Neutrophil (primary cell): ENCODE measurements around the gene LUC7L3.
"Not testable (repeated sequence)": the region's sequence is repeated elsewhere in the genome, so short reads cannot be mapped to it uniquely, and the experiment has no call there.

Source experiments
- H3K27ac ChIP-seq: fragments of 200-600 bp; sonication (generic); 2 replicates; pipeline ENCODE4 v1.5.1; 2016; ENCODE audit warnings: mild to moderate bottlenecking, moderate library complexity
- H3K27me3 ChIP-seq: fragments of 200-600 bp; sonication (generic); 2 replicates; pipeline ENCODE4 v1.6.0; 2016; ENCODE audit warnings: mild to moderate bottlenecking
- H3K36me3 ChIP-seq: fragments of 200-600 bp; sonication (generic); 2 replicates; pipeline ENCODE4 v1.5.1; 2017
- H3K4me1 ChIP-seq, 2 experiments: fragments of 200-600 bp in 1 of 2; sonication (generic) in 1 of 2; 1 replicate in 1 of 2; 2 replicates in 1 of 2; pipeline versions ENCODE4 v1.5.1 to v1.6.1; 2013 to 2016; ENCODE audit warnings: low read depth in 1 of 2, low read length in 1 of 2, mild to moderate bottlenecking in 1 of 2, moderate library complexity in 1 of 2; ENCODE audit not compliant: control insufficient read depth in 1 of 2, insufficient read depth in 1 of 2
- H3K4me3 ChIP-seq, 2 experiments: fragments of 200-600 bp in 1 of 2; sonication (generic) in 1 of 2; 1 replicate in 1 of 2; 2 replicates in 1 of 2; pipeline ENCODE4 v1.5.1; 2013 to 2016; ENCODE audit warnings: low read depth in 1 of 2, low read length in 1 of 2, mild to moderate bottlenecking in 1 of 2, moderate library complexity in 1 of 2
- H3K9me3 ChIP-seq: fragments of 200-600 bp; sonication (generic); 2 replicates; pipeline ENCODE4 v1.5.1; 2016
- CTCF ChIP-seq: fragments of 200-600 bp; sonication (generic); IDR thresholded peaks from 2 replicates; pipeline ENCODE4 v1.5.1; 2016; ENCODE audit warnings: antibody characterized with exemption

Gene LUC7L3

DNA sequence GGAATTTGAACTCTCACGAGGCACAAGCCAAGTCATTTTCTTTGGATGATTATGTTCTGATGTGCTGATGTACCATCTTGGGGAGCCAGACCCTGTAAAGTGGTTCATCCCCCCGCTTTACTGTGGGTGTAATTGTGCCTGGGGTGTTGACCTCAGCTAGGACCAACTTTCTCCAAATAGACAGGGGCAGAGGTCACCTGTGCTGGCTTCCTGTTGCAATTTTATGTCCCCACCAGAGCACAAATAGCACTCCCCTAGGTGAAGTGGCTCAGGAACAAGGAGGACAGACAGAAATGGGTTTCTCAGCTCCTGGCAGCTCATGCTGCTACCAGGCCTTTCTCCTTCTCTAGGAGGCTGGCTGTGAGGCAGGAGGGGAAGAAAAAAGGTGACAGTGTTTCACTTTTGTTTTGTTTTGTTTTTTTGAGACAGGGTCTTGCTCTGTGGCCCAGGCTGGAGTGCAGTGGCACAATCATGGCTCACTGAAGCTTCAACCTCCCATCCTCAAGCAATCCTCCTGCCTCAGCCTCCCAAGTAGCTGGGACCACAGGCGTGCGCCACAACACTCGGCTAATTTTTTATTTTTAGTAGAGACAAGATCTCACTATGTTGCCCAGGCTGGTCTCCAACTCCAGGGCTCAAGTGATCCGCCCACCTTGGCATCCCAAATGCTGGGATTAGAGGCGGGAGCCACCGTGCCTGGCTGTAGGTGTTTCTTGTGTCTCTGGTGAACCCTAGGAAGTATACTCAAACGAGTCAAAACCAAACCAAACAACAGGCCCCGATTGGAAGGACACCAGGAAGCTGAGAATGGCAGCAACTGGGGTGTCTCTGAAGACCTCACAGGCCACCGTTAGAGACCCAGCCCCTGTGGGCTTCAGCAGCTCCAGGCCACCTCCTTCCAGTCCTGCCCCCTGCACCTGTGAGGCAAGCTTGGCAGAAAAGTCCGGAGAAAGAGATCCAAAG is 83.5 kb downstream of the LUC7L3 start:
- H3K4me1 ChIP-seq: no peaks in the 10 kb centered on the region
- H3K27me3 ChIP-seq: no peaks in the 10 kb centered on the region
- H3K4me3 ChIP-seq: no peak overlapping the region
- TF ChIP-seq CTCF: no peak
- H3K36me3 ChIP-seq: no peaks in the 10 kb centered on the region
- no peak overlapping the region for H3K27ac ChIP-seq
- no peaks in the 10 kb centered on the region for H3K9me3 ChIP-seq

DNA sequence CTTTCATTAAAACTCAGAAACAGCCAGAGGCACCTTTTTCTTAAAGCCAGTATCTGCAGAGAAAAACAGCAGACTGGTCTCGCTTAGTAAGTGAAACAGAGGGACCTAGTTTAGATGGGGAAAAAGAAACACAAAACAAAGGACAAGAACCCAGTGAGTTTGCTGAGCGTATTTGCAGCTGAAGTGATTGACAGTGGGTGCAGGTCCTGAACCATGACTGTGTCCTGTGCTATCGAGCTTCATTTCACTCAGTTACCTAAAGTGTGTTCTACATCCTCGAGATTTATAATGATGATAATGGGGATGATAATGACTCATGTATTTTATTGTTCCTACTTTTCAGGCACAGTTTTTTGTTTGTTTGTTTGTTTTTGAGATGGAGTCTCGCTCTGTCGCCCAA is 84.3 kb downstream of the LUC7L3 start:
- H3K9me3 ChIP-seq: no peaks in the 10 kb centered on the region
- no peak for TF ChIP-seq CTCF
- H3K27ac ChIP-seq: no peak overlapping the region
- H3K4me1 ChIP-seq: no peaks in the 10 kb centered on the region
- H3K4me3 ChIP-seq: no peak overlapping the region
- H3K27me3 ChIP-seq: no peaks in the 10 kb centered on the region
- H3K36me3 ChIP-seq: no peaks in the 10 kb centered on the region

DNA sequence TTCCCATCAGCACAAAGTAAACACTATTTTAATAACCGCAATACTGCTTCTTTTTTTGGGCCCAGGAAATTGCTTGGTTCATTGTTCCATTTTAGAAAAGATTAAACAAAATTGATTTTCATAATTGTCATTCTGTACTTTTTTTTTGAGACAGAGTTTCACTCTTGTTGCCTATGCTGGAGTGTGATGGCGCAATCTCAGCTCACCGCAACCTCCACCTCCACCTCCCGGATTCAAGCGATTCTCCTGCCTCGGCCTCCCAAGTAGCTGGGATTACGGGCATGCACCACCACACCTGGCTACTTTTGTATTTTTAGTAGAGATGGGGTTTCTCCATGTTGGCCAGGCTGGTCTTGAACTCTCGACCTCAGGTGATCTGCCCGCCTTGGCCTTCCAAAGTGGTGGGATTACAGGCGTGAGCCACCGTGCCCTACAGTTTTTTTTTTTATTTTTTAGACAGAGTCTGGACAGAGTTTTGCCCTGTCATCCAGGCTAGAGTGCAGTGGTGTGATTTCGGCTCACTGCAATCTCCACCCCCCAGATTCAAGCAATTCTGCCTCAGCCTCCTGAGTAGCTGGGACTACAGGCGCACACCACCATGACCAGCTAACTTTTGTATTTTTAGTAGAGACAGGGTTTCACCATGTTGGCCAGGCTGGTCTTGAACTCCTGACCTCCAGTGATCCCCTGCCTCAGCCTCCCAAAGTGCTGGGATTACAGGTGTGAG is 85.5 kb downstream of the LUC7L3 start:
- H3K27ac ChIP-seq, H3K4me3 ChIP-seq, H3K4me1 ChIP-seq, H3K27me3 ChIP-seq, H3K9me3 ChIP-seq, H3K36me3 ChIP-seq: not testable (repeated sequence)

- Histone ChIP-seq H3K4me1 (no peaks in the 10 kb centered on the region), H3K27me3 (no peaks in the 10 kb centered on the region), H3K4me3 (no peak overlapping the region), H3K9me3 (no peaks in the 10 kb centered on the region), H3K27ac (no peak overlapping the region), H3K36me3 (no peaks in the 10 kb centered on the region)
- TF ChIP-seq CTCF: no peak
These were observed 86.1 kb downstream of the LUC7L3 start for GRCh38 chr17:50805486-50805885.
